SK-N-SH (cell line): Measurements from ENCODE around the gene SYNJ1. TPM values are rescaled to one million over a fixed set of nuclear protein-coding genes. Genes with fewer than 3 reads are reported as not detected.
"Not testable (repeated sequence)": the region's sequence is repeated elsewhere in the genome, so short reads cannot be mapped to it uniquely, and the experiment has no call there.

ENCODE experiments used
- CTCF ChIA-PET: fragments of 300-600, 350-600 bp; formaldehyde crosslinking; extraction: SDS; loops from one replicate; lab custom pipeline; 2021; lab: Yijun Ruan, JAX
- POLR2A ChIA-PET: fragments of 350-600 bp; sonication (Branson Sonifier 250); formaldehyde crosslinking; extraction: SDS; loops from one replicate; lab custom pipeline; 2020; ENCODE audit warnings: antibody characterized with exemption, inconsistent platforms; lab: Yijun Ruan, JAX
- DNase-seq: peaks from one replicate; pipeline ENCODE4 v3.0.0; 2012
- H2AFZ ChIP-seq: fragments of 200-600 bp; sonication (generic); 2 replicates; pipeline ENCODE4 v1.8.1; 2016; ENCODE audit warnings: antibody characterized with exemption, mild to moderate bottlenecking, low read depth
- H3F3A ChIP-seq: fragments of 200-600 bp; sonication (generic); replicated peaks from 2 replicates; pipeline ENCODE3; 2016; ENCODE audit warnings: antibody characterized with exemption, mild to moderate bottlenecking; ENCODE audit not compliant: insufficient read depth
- H3K27ac ChIP-seq, 2 experiments: fragments of 200-500 bp in 1 of 2; fragments of 200-600 bp in 1 of 2; sonication (Bioruptor generic) in 1 of 2; sonication (generic), shearing (Covaris generic) in 1 of 2; 2 replicates each; pipeline versions ENCODE4 v1.5.1 to v1.6.1; 2014 to 2016; ENCODE audit warnings: low read depth in 2 of 2, inconsistent platforms in 1 of 2, low read length in 1 of 2, mild to moderate bottlenecking in 1 of 2, mixed read lengths in 1 of 2
- H3K27me3 ChIP-seq: fragments of 200-600 bp; sonication (generic), shearing (Covaris generic); 2 replicates; pipeline ENCODE4 v1.6.1; 2016; ENCODE audit warnings: mixed run types; ENCODE audit not compliant: insufficient read depth
- H3K36me3 ChIP-seq, 2 experiments: fragments of 200-500 bp in 1 of 2; fragments of 200-600 bp in 1 of 2; sonication (Bioruptor generic) in 1 of 2; sonication (generic) in 1 of 2; replicated peaks in 1 of 2; 2 replicates each; pipeline versions ENCODE3 to v1.5.1; 2014 to 2016; ENCODE audit warnings: low read length in 1 of 2, mild to moderate bottlenecking in 1 of 2; ENCODE audit not compliant: insufficient read depth in 2 of 2, control insufficient read depth in 1 of 2
- H3K4me1 ChIP-seq, 2 experiments: fragments of 200-500 bp in 1 of 2; fragments of 200-600 bp in 1 of 2; sonication (Bioruptor generic) in 1 of 2; sonication (generic), shearing (Covaris generic) in 1 of 2; 2 replicates each; pipeline versions ENCODE4 v1.5.1 to v1.6.1; 2014 to 2016; ENCODE audit warnings: low read depth in 1 of 2, low read length in 1 of 2, mixed run types in 1 of 2; ENCODE audit not compliant: insufficient read depth in 2 of 2, control insufficient read depth in 1 of 2
- H3K4me2 ChIP-seq: fragments of 200-600 bp; sonication (generic), shearing (Covaris generic); 2 replicates; pipeline ENCODE4 v1.6.1; 2017; ENCODE audit warnings: mixed run types
- H3K4me3 ChIP-seq, 2 experiments: fragments of 200-500 bp in 1 of 2; fragments of 200-600 bp in 1 of 2; sonication (Bioruptor generic) in 1 of 2; sonication (generic), shearing (Covaris generic) in 1 of 2; 2 replicates each; pipeline versions ENCODE4 v1.5.1 to v1.8.1; 2014 to 2016; ENCODE audit warnings: low read depth in 2 of 2, inconsistent platforms in 1 of 2, low read length in 1 of 2, mild to moderate bottlenecking in 1 of 2, mixed read lengths in 1 of 2, moderate library complexity in 1 of 2
- H3K79me2 ChIP-seq: fragments of 200-600 bp; sonication (generic); 2 replicates; pipeline ENCODE4 v1.8.1; 2017; ENCODE audit warnings: mild to moderate bottlenecking; ENCODE audit not compliant: insufficient read depth
- H3K9ac ChIP-seq: fragments of 200-600 bp; sonication (generic); 2 replicates; pipeline ENCODE4 v1.6.1; 2017; ENCODE audit warnings: mixed run types
- H3K9me2 ChIP-seq: fragments of 200-600 bp; sonication (generic); 2 replicates; pipeline ENCODE4 v1.6.1; 2017; ENCODE audit warnings: mixed run types
- H3K9me3 ChIP-seq: fragments of 200-600 bp; sonication (generic); 2 replicates; pipeline ENCODE4 v1.6.1; 2017; ENCODE audit warnings: mixed run types, mild to moderate bottlenecking, moderate library complexity
- H4K20me1 ChIP-seq: fragments of 200-600 bp; sonication (generic); 2 replicates; pipeline ENCODE4 v1.6.1; 2017; ENCODE audit warnings: mild to moderate bottlenecking, mixed run types; ENCODE audit not compliant: insufficient read depth
- EP300 ChIP-seq, 2 experiments: IDR thresholded peaks; 2 replicates each; pipeline versions ENCODE4 v1.4.0 to v1.6.1; 2012; ENCODE audit warnings: borderline replicate concordance in 1 of 2, low read depth in 1 of 2, low read length in 1 of 2
- EZH2phosphoT487 ChIP-seq: fragments of 200-600 bp; sonication (generic); IDR thresholded peaks from 2 replicates; pipeline ENCODE4 v1.6.1; 2017; ENCODE audit warnings: low read depth, mixed run types, mild to moderate bottlenecking, antibody characterized with exemption, moderate library complexity, borderline replicate concordance
- GATA2 ChIP-seq: sonication (generic); formaldehyde crosslinking; IDR thresholded peaks from 2 replicates; pipeline ENCODE4 v1.5.0; 2020; ENCODE audit warnings: mild to moderate bottlenecking, missing genetic modification reagents
- JUND ChIP-seq: IDR thresholded peaks from 2 replicates; pipeline ENCODE4 v1.4.0; 2012
- MXI1 ChIP-seq: IDR thresholded peaks from 2 replicates; pipeline ENCODE4 v1.6.1; 2012; ENCODE audit warnings: mild to moderate bottlenecking, low read depth, low read length, improper control_type of control experiment
- RFX5 ChIP-seq: IDR thresholded peaks from 2 replicates; pipeline ENCODE4 v1.6.1; 2012; ENCODE audit warnings: mild to moderate bottlenecking, improper control_type of control experiment, low read length
- RXRA ChIP-seq: IDR thresholded peaks from 2 replicates; pipeline ENCODE4 v1.4.0; 2012; ENCODE audit warnings: low read depth, mild to moderate bottlenecking, borderline replicate concordance
- SIN3A ChIP-seq: IDR thresholded peaks from 2 replicates; pipeline ENCODE4 v1.6.1; 2012; ENCODE audit warnings: low read depth, mild to moderate bottlenecking, low read length, moderate library complexity, borderline replicate concordance
- TAF1 ChIP-seq: IDR thresholded peaks from 2 replicates; pipeline ENCODE4 v1.6.1; 2012; ENCODE audit warnings: low read depth, mild to moderate bottlenecking, low read length, moderate library complexity, borderline replicate concordance
- WGBS: methylation state at CpG from one replicate; pipeline ENCODE4 v1.1.6; 2017; ENCODE audit warnings: low lambda C conversion rate; 5-methylcytosine and 5-hydroxymethylcytosine counted together
- polyA plus RNA-seq, 3 experiments: library from polyadenylated mRNA; depleted of rRNA; stranded (reverse); fragments of >200 nt; gene quantifications; 2 replicates each; pipeline ENCODE4 v1.2.3, GENCODE V29; 2012
- TF ChIP-seq, protein P1 (sequence below): IDR thresholded peaks from 2 replicates; pipeline ENCODE4 v1.4.0; 2012; ENCODE audit warnings: low read depth
- TF ChIP-seq, protein P2 (sequence below): fragments of 150-350 bp; IDR thresholded peaks from 2 replicates; pipeline ENCODE4 v1.6.1; 2016; ENCODE audit warnings: mild to moderate bottlenecking, low read depth, low read length
- TF ChIP-seq, protein P3 (sequence below): IDR thresholded peaks from 2 replicates; pipeline ENCODE4; 2012

The SYNJ1 gene
- polyA plus RNA-seq, 1 of the 3 experiments (the other 2 are of a cell fraction) = 3.3 TPM

DNA sequence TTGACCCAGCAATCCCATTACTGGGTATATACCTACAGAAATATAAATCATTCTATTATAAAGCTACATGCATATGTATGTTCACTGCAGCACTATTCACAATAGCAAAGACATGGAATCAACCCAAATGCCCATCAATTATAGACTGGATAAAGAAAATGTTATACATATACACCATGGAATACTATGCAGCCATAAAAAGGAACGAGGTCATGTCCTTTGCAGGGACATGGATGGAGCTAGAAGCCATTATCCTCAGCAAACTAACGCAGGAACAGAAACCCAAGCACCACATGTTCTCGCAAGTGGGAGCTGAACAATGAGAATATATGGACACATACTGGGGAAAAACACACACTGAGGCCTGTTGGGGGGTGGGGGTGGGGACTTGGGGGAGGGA is 18.9 kb upstream of the SYNJ1 start:
- not testable (repeated sequence) for H3K4me3 ChIP-seq, H3K27me3 ChIP-seq, H3K79me2 ChIP-seq, DNase-seq, H3K4me2 ChIP-seq, H3K9ac ChIP-seq, H4K20me1 ChIP-seq, H3K4me1 ChIP-seq, H3K9me2 ChIP-seq, H2AFZ ChIP-seq, H3F3A ChIP-seq, H3K27ac ChIP-seq, H3K9me3 ChIP-seq
- peaks cover 80 to 84% of the 10 kb centered on the region in 2 experiments for H3K36me3 ChIP-seq
- CTCF ChIA-PET = interaction anchor here (1.0 to 1.3 kb wide), 3 partner anchors 12 to 65 kb away, joined by 3 to 4 read pairs (median 3); no protein-coding TSS in a partner anchor
- 95% methylated on average over 3 of the region's 3 CpGs for WGBS
- POLR2A ChIA-PET = interaction anchor here (1.7 kb wide), 1 partner anchor 19 kb away, joined by 6 read pairs; the partner anchor contains the start of gene SYNJ1

DNA sequence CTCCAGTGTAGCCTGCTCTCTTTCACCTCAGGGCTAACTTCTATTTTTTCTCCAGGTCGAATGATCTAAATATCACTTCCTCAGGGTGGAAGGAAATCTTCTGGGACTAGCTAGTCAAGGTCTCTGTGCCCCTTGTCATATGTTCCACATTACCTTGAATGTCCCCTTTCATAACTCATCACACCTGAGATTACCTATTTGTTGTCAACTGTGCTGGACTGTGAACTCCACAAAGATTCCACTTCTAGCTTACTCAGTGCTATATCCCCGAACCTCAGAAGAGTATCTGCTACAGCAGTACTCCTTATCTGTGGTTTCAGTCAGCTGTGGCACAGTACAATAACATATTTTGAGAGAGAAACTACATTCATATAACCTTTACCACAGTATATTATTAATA is 14.6 kb upstream of the SYNJ1 start:
- H3F3A ChIP-seq = no peaks in the 10 kb centered on the region
- H3K27me3 ChIP-seq = no peaks in the 10 kb centered on the region
- H3K36me3 ChIP-seq = peaks cover 71 to 83% of the 10 kb centered on the region in 2 experiments
- ChIA-PET POLR2A (no interaction called here), CTCF (interaction anchor here (1.6 kb wide), 1 partner anchor 81 kb away, joined by 3 read pairs; no protein-coding TSS in a partner anchor)
- DNase-seq = no peak
- no peaks in the 10 kb centered on the region for H3K9me3 ChIP-seq
- no peak overlapping the region for H3K4me3 ChIP-seq
- no peak overlapping the region for H3K27ac ChIP-seq
- H3K9me2 ChIP-seq = no peaks in the 10 kb centered on the region
- H3K9ac ChIP-seq = no peak overlapping the region
- no peak overlapping the region for H2AFZ ChIP-seq
- H3K4me1 ChIP-seq = no peaks in the 10 kb centered on the region
- no peak overlapping the region for H3K4me2 ChIP-seq
- no peaks in the 10 kb centered on the region for H4K20me1 ChIP-seq
- peaks cover 9% of the 10 kb centered on the region; the same call in 1 of the 2 replicates for H3K79me2 ChIP-seq
- TF ChIP-seq RFX5 (no peak), GATA2 (CRISPR knock-in tag) (no peak), EZH2phosphoT487 (no peak)
- TF ChIP-seq, protein P1, sequence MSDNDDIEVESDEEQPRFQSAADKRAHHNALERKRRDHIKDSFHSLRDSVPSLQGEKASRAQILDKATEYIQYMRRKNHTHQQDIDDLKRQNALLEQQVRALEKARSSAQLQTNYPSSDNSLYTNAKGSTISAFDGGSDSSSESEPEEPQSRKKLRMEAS = no peak
- WGBS = 89% methylated on average over 2 of the region's 2 CpGs

DNA sequence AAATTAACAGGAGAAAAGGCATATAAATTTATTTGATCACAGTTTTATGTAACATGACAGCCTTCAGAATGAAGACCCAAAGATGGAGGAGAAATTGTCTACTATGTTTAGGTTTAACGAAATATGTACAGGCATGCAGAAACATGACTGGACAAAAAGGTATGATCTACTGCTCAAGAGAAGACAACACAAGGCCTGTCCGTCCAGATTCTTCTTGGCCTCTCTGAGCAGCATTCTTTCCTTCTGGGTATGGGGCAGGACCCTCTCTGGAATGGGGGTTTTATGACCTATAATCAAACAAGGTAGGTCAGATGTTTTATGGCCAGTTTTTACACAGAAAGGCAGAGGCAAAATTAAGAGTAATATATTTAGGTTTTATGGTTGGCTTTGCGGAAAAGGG is 13.5 kb upstream of the SYNJ1 start:
- H3K27me3 ChIP-seq = no peaks in the 10 kb centered on the region
- H3K36me3 ChIP-seq = peaks cover 78 to 88% of the 10 kb centered on the region in 2 experiments
- H3K79me2 ChIP-seq = peaks cover 5% of the 10 kb centered on the region; the same call in 1 of the 2 replicates
- CTCF ChIA-PET = no interaction called here
- no peak overlapping the region for H2AFZ ChIP-seq
- H3K9me3 ChIP-seq = no peaks in the 10 kb centered on the region
- no peaks in the 10 kb centered on the region for H3K9me2 ChIP-seq
- POLR2A ChIA-PET = no interaction called here
- no peak overlapping the region for H3K4me2 ChIP-seq
- TF ChIP-seq, protein P2, sequence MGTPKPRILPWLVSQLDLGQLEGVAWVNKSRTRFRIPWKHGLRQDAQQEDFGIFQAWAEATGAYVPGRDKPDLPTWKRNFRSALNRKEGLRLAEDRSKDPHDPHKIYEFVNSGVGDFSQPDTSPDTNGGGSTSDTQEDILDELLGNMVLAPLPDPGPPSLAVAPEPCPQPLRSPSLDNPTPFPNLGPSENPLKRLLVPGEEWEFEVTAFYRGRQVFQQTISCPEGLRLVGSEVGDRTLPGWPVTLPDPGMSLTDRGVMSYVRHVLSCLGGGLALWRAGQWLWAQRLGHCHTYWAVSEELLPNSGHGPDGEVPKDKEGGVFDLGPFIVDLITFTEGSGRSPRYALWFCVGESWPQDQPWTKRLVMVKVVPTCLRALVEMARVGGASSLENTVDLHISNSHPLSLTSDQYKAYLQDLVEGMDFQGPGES = no peak
- TF ChIP-seq TAF1 (no peak), MXI1 (no peak), JUND (no peak), EP300 (IDR thresholded peaks at IDR 0.05; ENCODE audit: borderline replicate concordance in 1 of 2, low read depth in 1 of 2, low read length in 1 of 2) (no peak), SIN3A (no peak), RXRA (no peak), RFX5 (no peak)
- TF ChIP-seq, protein P3, sequence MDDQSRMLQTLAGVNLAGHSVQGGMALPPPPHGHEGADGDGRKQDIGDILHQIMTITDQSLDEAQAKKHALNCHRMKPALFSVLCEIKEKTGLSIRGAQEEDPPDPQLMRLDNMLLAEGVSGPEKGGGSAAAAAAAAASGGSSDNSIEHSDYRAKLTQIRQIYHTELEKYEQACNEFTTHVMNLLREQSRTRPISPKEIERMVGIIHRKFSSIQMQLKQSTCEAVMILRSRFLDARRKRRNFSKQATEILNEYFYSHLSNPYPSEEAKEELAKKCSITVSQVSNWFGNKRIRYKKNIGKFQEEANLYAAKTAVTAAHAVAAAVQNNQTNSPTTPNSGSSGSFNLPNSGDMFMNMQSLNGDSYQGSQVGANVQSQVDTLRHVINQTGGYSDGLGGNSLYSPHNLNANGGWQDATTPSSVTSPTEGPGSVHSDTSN = no peak
- H3F3A ChIP-seq = no peaks in the 10 kb centered on the region
- H3K9ac ChIP-seq = no peak overlapping the region
- H4K20me1 ChIP-seq = no peaks in the 10 kb centered on the region
- no peak for DNase-seq
- H3K27ac ChIP-seq = no peak overlapping the region
- 98% methylated on average over 3 of the region's 3 CpGs for WGBS
- no peak overlapping the region for H3K4me3 ChIP-seq
- no peaks in the 10 kb centered on the region for H3K4me1 ChIP-seq
